Measurements from ENCODE around the gene ARFGAP1.

ARFGAP1 gene

DNA sequence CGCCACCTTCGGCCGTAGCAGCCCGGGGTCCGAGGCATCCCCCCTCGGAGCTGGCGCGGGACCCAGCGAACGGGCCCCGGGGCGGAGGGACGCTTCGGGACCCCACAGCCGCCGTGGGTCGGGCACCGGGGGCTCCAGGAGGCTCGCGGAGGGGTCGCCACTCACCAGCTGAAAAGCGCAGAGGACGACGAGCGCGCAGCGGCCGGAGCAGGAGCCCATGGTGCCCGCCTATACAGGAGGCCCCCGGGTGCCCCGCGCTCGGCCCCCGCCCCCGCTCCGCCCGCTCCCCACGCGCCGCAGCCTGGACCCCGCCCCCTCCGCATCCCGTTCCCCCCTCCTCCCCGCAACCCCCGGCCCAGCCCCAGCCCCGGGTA is 18.4 kb upstream of the ARFGAP1 start, which contains the start of gene NKAIN4:
TSS of gene NKAIN4 (minus strand) at position 232 of the 374 bp plus-strand sequence. CDS start at position 219, 13 bp downstream.
- no peak for TF ChIP-seq EZH2phosphoT487 (IDR thresholded peaks at IDR 0.05; ENCODE audit: low read depth)
- TF ChIP-seq, protein P1, sequence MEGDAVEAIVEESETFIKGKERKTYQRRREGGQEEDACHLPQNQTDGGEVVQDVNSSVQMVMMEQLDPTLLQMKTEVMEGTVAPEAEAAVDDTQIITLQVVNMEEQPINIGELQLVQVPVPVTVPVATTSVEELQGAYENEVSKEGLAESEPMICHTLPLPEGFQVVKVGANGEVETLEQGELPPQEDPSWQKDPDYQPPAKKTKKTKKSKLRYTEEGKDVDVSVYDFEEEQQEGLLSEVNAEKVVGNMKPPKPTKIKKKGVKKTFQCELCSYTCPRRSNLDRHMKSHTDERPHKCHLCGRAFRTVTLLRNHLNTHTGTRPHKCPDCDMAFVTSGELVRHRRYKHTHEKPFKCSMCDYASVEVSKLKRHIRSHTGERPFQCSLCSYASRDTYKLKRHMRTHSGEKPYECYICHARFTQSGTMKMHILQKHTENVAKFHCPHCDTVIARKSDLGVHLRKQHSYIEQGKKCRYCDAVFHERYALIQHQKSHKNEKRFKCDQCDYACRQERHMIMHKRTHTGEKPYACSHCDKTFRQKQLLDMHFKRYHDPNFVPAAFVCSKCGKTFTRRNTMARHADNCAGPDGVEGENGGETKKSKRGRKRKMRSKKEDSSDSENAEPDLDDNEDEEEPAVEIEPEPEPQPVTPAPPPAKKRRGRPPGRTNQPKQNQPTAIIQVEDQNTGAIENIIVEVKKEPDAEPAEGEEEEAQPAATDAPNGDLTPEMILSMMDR (IDR thresholded peaks at IDR 0.05; ENCODE audit: low read depth, low read length), result no peak
- no peaks in the 10 kb centered on the region for H3K9me3 ChIP-seq (ENCODE audit: insufficient read depth, low read length)
- H3K4me3 ChIP-seq (ENCODE audit: low read length), result no peak within 1 kb of the TSS
- no peak within 1 kb of the TSS for H3K27ac ChIP-seq (ENCODE audit: low read length)
- H3K4me1 ChIP-seq (ENCODE audit: low read length), result no peaks in the 10 kb centered on the region
- H3K27me3 ChIP-seq (ENCODE audit: low read depth, low read length), result no peaks in the 10 kb centered on the region
- no peaks in the 10 kb centered on the region for H3K79me2 ChIP-seq (ENCODE audit: low read length)
- no peaks in the 10 kb centered on the region for H3K36me3 ChIP-seq (replicated peaks; ENCODE audit: low read depth, low read length)
- no peaks in the 10 kb centered on the region for H4K20me1 ChIP-seq (ENCODE audit: insufficient read depth, low read length)
- H2AFZ ChIP-seq (ENCODE audit: low read depth, low read length), result no peak within 1 kb of the TSS
- H3K4me2 ChIP-seq (ENCODE audit: low read length), result no peak within 1 kb of the TSS
- no peak within 1 kb of the TSS for H3K9ac ChIP-seq (ENCODE audit: low read length)

DNA sequence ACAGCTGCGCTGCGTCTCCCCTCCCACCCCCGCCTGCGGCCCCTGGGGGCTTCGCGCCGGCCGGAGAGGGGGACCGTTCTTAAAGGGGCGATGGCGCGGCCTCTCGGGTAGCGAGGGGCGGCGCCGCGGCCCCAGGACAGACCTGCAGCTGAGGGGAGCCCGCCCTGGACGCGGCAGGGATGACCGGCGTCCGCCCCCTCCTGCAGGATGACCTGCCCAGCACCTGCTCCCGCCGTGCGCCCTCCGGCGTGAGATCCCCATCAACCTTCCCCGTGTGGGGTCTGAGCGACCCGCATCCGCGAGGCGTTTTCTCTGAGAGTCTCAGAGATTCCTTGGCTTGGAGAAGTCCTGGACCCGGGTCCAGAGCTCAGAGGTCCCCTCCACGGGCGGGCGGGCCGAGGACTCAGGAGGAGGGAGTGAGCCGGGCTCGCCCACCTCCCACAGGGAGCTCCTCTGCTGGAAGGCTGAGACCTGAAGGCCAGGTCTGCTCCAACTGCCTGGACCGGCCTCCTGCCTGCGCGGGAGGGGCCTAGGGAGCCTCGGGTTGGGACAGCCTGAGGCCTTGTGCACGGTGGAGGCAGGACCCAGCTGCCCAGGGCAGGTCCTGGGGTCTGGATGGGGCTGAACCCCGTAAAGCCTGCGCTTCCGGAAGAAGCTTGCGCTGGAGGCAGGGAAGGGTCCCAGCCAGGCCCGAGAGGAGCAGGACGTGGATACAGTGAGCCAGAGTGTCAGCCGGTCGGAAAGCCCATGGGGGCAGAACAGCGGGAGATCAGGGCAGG is 17.8 kb upstream of the ARFGAP1 start:
- TF ChIP-seq EZH2phosphoT487 (IDR thresholded peaks at IDR 0.05; ENCODE audit: low read depth), result no peak
- TF ChIP-seq, protein P1 (IDR thresholded peaks at IDR 0.05; ENCODE audit: low read depth, low read length), result no peak
- Histone ChIP-seq H3K4me1 (ENCODE audit: low read length) (no peaks in the 10 kb centered on the region), H3K79me2 (ENCODE audit: low read length) (no peaks in the 10 kb centered on the region), H3K4me3 (ENCODE audit: low read length) (no peak overlapping the region), H3K36me3 (replicated peaks; ENCODE audit: low read depth, low read length) (no peaks in the 10 kb centered on the region), H3K27ac (ENCODE audit: low read length) (no peak overlapping the region), H3K4me2 (ENCODE audit: low read length) (no peak overlapping the region), H2AFZ (ENCODE audit: low read depth, low read length) (no peak overlapping the region), H3K9ac (ENCODE audit: low read length) (no peak overlapping the region), H3K27me3 (ENCODE audit: low read depth, low read length) (no peaks in the 10 kb centered on the region), H3K9me3 (ENCODE audit: insufficient read depth, low read length) (no peaks in the 10 kb centered on the region), H4K20me1 (ENCODE audit: insufficient read depth, low read length) (no peaks in the 10 kb centered on the region)

GRCh38 chr20:63255931-63256704 is 16.5 kb upstream of the ARFGAP1 start:
- Histone ChIP-seq H3K79me2 (ENCODE audit: low read length) (no peaks in the 10 kb centered on the region), H3K27ac (ENCODE audit: low read length) (no peak overlapping the region), H2AFZ (ENCODE audit: low read depth, low read length) (no peak overlapping the region), H3K4me2 (ENCODE audit: low read length) (no peak overlapping the region), H3K4me3 (ENCODE audit: low read length) (no peak overlapping the region), H3K9ac (ENCODE audit: low read length) (no peak overlapping the region), H3K4me1 (ENCODE audit: low read length) (no peaks in the 10 kb centered on the region), H3K9me3 (ENCODE audit: insufficient read depth, low read length) (no peaks in the 10 kb centered on the region), H4K20me1 (ENCODE audit: insufficient read depth, low read length) (no peaks in the 10 kb centered on the region), H3K27me3 (ENCODE audit: low read depth, low read length) (no peaks in the 10 kb centered on the region), H3K36me3 (replicated peaks; ENCODE audit: low read depth, low read length) (no peaks in the 10 kb centered on the region)
- TF ChIP-seq EZH2phosphoT487 (IDR thresholded peaks at IDR 0.05; ENCODE audit: low read depth), result no peak
- TF ChIP-seq, protein P1 (IDR thresholded peaks at IDR 0.05; ENCODE audit: low read depth, low read length), result no peak

DNA sequence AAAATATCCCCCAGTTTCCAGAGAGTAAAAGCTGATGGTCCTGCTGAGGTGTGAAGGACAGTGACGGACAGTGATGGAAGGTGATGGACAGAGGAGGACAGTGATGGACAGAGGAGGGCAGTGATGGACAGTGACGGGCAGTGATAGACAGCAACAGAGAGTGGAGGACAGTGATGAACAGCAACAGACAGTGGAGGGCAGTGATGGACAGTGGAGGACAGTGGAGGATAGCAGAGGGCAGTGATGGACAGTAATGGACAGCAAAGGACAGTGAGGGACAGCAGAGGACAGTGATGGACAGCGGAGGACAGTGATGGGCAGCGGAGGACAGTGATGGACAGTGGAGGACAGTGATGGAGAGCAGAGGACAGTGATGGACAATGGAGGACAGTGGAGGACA is 15.7 kb upstream of the ARFGAP1 start:
- Histone ChIP-seq H3K79me2 (ENCODE audit: low read length) (no peaks in the 10 kb centered on the region), H3K36me3 (replicated peaks; ENCODE audit: low read depth, low read length) (no peaks in the 10 kb centered on the region), H3K27ac (ENCODE audit: low read length) (no peak overlapping the region), H3K4me1 (ENCODE audit: low read length) (no peaks in the 10 kb centered on the region), H4K20me1 (ENCODE audit: insufficient read depth, low read length) (no peaks in the 10 kb centered on the region), H3K4me3 (ENCODE audit: low read length) (no peak overlapping the region), H2AFZ (ENCODE audit: low read depth, low read length) (no peak overlapping the region), H3K9ac (ENCODE audit: low read length) (no peak overlapping the region), H3K9me3 (ENCODE audit: insufficient read depth, low read length) (no peaks in the 10 kb centered on the region), H3K4me2 (ENCODE audit: low read length) (no peak overlapping the region), H3K27me3 (ENCODE audit: low read depth, low read length) (no peaks in the 10 kb centered on the region)
- TF ChIP-seq, protein P1 (IDR thresholded peaks at IDR 0.05; ENCODE audit: low read depth, low read length), result no peak
- TF ChIP-seq EZH2phosphoT487 (IDR thresholded peaks at IDR 0.05; ENCODE audit: low read depth), result no peak
